ENCODE results near the gene MGLL.

DNA sequence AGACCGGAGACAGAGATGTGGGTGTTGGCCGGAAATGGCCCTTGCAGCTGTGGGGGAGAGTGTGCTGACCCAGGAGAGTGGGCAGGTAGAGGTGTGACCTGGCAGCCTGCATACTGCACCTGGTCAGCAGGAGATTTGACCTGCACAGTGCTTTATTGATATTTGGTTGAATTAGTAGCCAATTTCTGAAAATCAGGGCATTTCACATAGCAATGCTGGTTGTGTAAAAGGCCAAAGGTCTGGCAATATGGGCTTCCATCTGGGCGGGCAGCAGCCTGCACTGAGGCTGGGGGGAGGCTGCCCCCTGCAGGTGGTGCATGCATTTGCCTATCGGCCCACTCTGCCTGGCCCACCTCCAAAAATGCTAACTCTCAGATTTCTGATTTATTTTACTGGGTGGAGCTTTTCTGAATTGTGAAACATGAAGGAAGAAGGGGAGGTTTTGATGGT, 9.4 kb upstream of the MGLL start:
- TF ChIP-seq CTCF (IDR thresholded peaks at IDR 0.05; ENCODE audit: low read depth, low read length, missing input control), result peak; percentile 98
- TF ChIP-seq TAF1 (conservative IDR thresholded peaks at IDR 0.05), result no peak
- TF ChIP-seq, protein P1, sequence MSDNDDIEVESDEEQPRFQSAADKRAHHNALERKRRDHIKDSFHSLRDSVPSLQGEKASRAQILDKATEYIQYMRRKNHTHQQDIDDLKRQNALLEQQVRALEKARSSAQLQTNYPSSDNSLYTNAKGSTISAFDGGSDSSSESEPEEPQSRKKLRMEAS (IDR thresholded peaks at IDR 0.05), result peak; percentile 51
- TF ChIP-seq GABPA (IDR thresholded peaks at IDR 0.05 in 1 of 2, conservative IDR thresholded peaks at IDR 0.05 in 1 of 2), result peak in 1 of 2 donors; percentile 55
- peak in 1 of 2 donors; percentile 42 for TF ChIP-seq EGR1 (IDR thresholded peaks at IDR 0.05; ENCODE audit: low read depth in 2 of 2)
- TF ChIP-seq REST (IDR thresholded peaks at IDR 0.05), result no peak
- TF ChIP-seq SP1 (IDR thresholded peaks at IDR 0.05), result peak; percentile 87
- peak; percentile 99 to 100 for TF ChIP-seq RAD21 (IDR thresholded peaks at IDR 0.05)
- TF ChIP-seq, protein P2, sequence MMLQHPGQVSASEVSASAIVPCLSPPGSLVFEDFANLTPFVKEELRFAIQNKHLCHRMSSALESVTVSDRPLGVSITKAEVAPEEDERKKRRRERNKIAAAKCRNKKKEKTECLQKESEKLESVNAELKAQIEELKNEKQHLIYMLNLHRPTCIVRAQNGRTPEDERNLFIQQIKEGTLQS (IDR thresholded peaks at IDR 0.05), result peak; percentile 55
- TF ChIP-seq YY1 (IDR thresholded peaks at IDR 0.05), result peak; percentile 76
